Measurements from ENCODE around the gene TOMM70. TPM values are rescaled to one million over a fixed set of nuclear protein-coding genes. Genes with fewer than 3 reads are reported as not detected.
"Not testable (repeated sequence)": the region's sequence is repeated elsewhere in the genome, so short reads cannot be mapped to it uniquely, and the experiment has no call there.

The TOMM70 gene
- total RNA-seq, 1 experiment from 2014 or later, result 79.5 TPM

DNA sequence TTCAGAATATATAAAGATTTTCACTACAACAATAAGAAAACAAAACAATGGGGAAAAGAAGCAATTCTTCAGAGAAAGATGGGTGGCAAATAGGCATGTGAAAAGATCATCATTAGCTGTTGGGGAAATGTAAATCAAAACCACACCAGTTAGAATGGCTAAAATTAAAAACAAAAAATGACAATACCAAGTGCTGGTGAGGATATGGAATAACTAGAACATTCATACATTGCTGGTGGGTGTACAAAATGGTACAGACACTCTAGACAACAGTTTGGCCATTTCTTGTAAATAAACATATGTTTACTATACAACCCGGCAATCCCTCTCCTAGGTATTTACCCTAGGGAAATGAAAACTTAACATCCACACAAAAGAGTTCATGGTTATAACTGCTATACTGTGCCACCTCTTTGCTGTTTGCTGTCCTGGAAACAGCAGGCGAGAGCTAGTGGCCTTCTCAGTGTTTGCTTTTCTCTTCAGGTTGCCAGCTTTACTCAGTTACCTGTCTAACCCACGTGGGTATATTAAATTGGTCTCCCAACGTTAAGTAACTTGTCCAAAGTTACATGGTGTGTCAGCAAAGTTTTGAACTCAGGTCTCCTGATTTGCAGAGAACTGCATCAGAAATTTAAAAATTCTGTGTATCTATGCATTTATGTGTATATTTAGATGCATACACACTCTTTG, 70.9 kb downstream of the TOMM70 start:
- DNase-seq (ENCODE audit: low read depth), result no peak

DNA sequence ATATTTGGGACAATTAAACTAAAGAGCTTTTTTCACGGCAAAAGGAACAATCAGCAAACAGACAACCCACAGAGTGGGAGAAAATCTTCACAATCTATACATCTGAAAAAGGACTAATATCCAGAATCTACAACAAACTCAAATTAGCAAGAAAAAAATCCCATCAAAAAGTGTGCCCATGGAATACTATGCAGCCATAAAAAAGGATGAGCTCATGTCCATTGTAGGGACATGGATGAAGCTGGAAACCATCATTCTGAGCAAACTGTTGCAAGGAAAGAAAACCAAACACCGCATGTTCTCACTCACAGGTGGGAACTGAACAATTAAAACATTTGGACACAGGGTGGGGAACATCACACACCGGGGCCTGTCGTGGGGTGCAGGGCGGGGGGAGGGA, 73.5 kb downstream of the TOMM70 start:
- DNase-seq (ENCODE audit: low read depth), result not testable (repeated sequence)

DNA sequence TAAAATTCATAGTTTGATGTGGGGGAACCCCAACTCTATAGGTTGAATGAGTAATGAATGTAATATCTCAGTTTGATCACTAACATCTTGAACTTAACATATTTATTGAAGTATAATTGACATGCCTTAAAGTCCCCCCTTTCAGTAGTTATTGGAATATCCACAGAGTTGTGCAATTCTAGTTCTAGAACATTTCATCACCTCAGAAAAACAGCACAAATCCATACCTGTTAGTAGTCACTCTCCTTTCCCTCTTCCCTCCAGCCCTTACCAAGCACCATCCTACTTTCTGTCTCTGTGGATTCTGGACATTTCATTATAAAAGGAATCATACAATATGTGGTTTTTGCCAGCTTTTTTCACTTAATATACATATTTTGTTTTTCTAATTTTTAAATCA, 75.1 kb downstream of the TOMM70 start:
- no peak for DNase-seq (ENCODE audit: low read depth)

DNA sequence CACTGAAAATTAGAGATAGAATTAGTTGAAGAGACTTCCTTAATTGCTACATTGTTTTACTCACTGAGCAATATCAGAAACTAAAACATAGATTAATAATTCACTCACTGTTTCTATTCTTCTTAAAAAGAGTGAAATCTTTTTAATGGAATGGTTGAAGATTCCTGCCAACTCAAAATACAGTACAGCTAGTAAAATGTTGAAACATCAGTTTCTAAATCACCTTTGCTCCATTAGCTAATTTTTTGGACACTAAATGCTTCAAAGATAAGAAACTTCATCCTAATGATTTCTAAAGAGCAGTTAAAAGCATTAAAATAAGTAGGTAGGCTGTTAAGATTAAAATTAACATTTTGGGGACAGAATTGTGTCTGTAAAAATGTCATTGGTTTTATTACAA, 76.8 kb downstream of the TOMM70 start:
- DNase-seq (ENCODE audit: low read depth), result no peak

DNA sequence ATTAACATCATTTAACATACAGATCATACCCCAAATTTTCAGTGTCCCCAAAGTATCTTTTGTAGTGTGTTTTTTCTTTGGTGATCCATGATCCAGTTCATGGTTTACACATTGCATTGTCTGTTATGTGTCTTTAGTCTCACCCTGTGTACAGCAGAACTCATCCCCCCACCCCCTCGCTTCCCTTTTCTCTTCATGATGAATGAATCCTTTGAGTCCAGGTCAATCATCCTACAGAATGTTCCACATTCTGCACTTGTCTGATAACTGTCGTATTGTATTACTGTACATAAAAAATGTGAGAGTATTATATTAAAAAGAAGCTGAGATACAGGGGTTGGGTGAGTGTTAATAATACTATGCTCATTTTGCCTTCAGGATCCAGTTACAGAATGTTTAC, 80.9 kb downstream of the TOMM70 start:
- no peak for DNase-seq (ENCODE audit: low read depth)

DNA sequence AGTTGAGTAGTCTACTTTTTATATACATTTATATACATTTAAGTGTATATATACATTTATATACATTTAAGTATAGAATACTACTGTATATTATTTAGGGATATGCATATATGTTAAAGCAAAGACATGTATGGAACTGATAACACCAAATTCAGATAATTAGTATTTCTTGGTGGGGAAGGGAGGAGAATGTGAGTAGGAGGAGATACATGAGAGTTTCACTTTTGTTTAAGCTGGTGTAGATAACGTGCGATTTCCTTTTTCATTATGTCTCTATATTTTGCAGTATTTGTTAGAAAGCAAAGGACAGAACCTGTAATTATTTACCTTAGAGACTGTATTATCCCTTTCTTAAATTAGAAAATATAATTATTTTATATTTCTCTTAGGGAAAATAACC, 83.0 kb downstream of the TOMM70 start:
- DNase-seq (ENCODE audit: low read depth), result no peak

DNA sequence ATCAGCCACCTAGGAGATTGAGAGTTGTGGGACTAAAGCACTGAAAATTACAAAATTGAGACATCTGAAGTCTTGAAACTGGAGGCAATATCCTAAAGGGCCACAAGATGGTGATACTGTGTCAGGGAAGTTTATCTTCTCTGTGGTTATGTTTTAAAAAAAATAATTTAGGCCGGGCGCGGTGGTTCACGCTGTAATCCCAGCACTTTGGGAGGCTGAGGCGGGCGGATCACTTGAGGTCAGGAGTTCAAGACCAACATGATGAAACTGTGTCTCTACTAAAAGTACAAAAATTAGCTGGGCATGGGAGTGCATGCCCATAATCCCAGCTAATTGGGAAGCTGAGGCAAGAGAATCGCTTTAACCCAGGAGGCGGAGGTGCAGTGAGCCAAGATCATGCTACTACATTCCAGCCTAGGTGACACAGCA, 84.2 kb downstream of the TOMM70 start:
- peak; percentile 44 for DNase-seq (ENCODE audit: low read depth)

Other genes starting within 250 kb of the TOMM70 start
- 21.9 and 25.7 TPM in 2 replicates for gene TBC1D23, start 140.1 kb downstream of the TOMM70 start, total RNA-seq (2014; rRNA removed; shearing (Covaris generic))
- 43.3 and 46.8 TPM in 2 replicates for gene NIT2, start 66.3 kb downstream of the TOMM70 start, total RNA-seq (2014; rRNA removed; shearing (Covaris generic))
- gene LNP1, start 450 bp upstream of the TOMM70 start, total RNA-seq (2014; rRNA removed; shearing (Covaris generic)), result 5.2 and 6.7 TPM in 2 replicates
- 0.87 and 1.4 TPM in 2 replicates for gene TMEM45A, start 91.5 kb upstream of the TOMM70 start, total RNA-seq (2014; rRNA removed; shearing (Covaris generic))
- gene ADGRG7, start 208.5 kb upstream of the TOMM70 start, total RNA-seq (2014; rRNA removed; shearing (Covaris generic)), result not detected in 2 replicates

Data from HT1080 (cell line).